Uterus (tissue), 4 donors: ENCODE results near the gene NRXN3. TPM values are rescaled to one million over a fixed set of nuclear protein-coding genes. Genes with fewer than 3 reads are reported as not detected.

Experiments
- DNase-seq, 2 donors: peaks; one replicate each; pipeline ENCODE4 v3.0.0-alpha.2; 2019 to 2020
- H3K27ac ChIP-seq, 2 donors: fragments of 200-600 bp; sonication (generic); 1 replicate in 1 of 2; 2 replicates in 1 of 2; pipeline ENCODE4 v1.5.1; 2016 to 2018
- H3K27me3 ChIP-seq, 2 donors: fragments of 200-600 bp; sonication (generic); one replicate each; pipeline ENCODE4 v1.5.1; 2018 to 2019; ENCODE audit warnings: control low read depth in 1 of 2
- H3K36me3 ChIP-seq, 2 donors: fragments of 200-600 bp; sonication (generic); one replicate each; pipeline ENCODE4 v1.5.1; 2019; ENCODE audit warnings: control low read depth in 1 of 2
- H3K4me1 ChIP-seq, 2 donors: fragments of 200-600 bp; sonication (generic); one replicate each; pipeline ENCODE4 v1.5.1; 2018 to 2019; ENCODE audit warnings: control low read depth in 1 of 2
- H3K4me3 ChIP-seq, 2 donors: fragments of 200-600 bp; sonication (generic); 1 replicate in 1 of 2; 2 replicates in 1 of 2; pipeline ENCODE4 v1.5.1; 2018 to 2019; ENCODE audit warnings: mild to moderate bottlenecking in 1 of 2
- H3K9me3 ChIP-seq, 2 donors: fragments of 200-600 bp; sonication (generic); one replicate each; pipeline ENCODE4 v1.5.1; 2019; ENCODE audit warnings: control low read depth in 1 of 2
- CTCF ChIP-seq, 4 experiments: fragments of 200-600 bp in 2 of 4; fragments of 450-650 bp in 2 of 4; sonication (generic) in 2 of 4; IDR thresholded peaks; one replicate each; pipeline ENCODE4 v1.5.1; 2016 to 2019; ENCODE audit warnings: antibody characterized with exemption in 4 of 4, mild to moderate bottlenecking in 2 of 4, moderate library complexity in 1 of 4
- POLR2A ChIP-seq, 2 donors: fragments of 450-650 bp; IDR thresholded peaks; one replicate each; pipeline ENCODE4 v1.6.1; 2016; ENCODE audit warnings: antibody characterized with exemption in 2 of 2, mild to moderate bottlenecking in 1 of 2, moderate library complexity in 1 of 2
- intact Hi-C: fragments of 100-400 bp; cut with DNase I; formaldehyde crosslinking; loops from one replicate; pipeline ENCODE4 v1.15.1; 2023; ENCODE audit warnings: low total_unique reads
- total RNA-seq, 4 donors: library from RNA; depleted of rRNA in 3 of 4; stranded (reverse); fragments of >200 nt in 3 of 4; gene quantifications; one replicate each; pipeline versions ENCODE4 v1.1.0 to v1.2.4, GENCODE V29; 2014 to 2023
- donor health status: DM: yes; HTN: yes; CAD: no.

The NRXN3 gene
- total RNA-seq, 4 donors from 2014 or later = 2.9 to 17.0 (median 4.4) TPM

DNA sequence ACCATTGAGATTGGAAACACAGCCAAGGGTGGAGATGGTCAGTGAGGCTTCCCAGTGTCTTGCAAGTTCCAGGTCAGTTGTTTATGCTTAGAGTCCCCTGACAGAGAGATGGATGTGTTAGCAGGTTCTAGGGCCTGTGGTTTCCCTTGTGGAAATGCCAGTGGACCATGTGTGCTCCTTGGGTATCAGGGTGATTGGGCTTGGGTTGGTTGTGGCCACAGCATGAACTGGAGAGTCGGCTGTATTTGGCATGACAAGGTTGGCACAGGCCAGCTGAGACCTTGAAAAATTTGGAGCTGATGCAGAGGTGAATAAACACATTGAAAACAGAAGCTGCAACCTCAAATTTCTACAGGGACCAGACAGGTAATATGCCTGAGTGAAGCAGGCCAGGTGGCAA is 1373.2 kb downstream of the NRXN3 start:
- no peaks in the 10 kb centered on the region for H3K36me3 ChIP-seq
- intact Hi-C loops = no loop called here
- TF ChIP-seq CTCF (IDR thresholded peaks at IDR 0.05) = no peak
- no peak for TF ChIP-seq POLR2A (IDR thresholded peaks at IDR 0.05)

DNA sequence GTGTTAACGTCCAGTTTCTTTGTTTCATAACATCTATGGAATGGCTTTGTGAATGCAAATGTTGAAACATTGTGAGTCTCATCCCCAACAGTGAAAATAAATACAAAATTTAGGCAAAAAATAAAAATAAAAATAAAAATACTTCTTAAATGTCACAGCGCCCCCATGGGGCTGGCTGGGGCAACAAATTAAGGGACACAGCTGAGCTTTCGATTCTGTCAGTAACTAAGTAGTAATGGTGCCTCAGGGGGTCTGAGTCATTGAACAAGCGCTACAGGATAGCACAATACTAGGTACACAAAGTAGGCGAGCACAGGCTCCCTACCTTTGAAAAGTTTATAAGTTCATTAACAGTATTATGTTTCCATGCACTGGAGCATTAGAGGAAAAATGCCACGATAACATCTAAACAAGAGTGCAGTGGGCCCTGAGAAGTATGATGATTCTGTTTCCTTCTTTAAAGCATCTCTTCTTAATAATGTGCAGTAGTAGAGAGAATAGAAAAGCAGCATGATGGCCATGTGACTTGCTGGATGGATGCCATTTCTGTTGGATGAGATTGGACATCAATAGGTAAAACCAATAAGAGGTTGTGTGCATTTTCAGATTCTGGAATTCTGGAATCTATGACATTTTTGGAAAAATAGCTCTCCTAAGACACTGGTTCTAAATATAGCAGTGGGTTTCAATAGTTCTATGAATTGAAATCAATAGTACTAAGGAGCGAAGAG is 1374.0 kb downstream of the NRXN3 start:
- intact Hi-C loops = no loop called here
- Histone ChIP-seq H3K4me1 (peaks cover 0 to 6% of the 10 kb centered on the region in 2 donors), H3K27ac (no peak overlapping the region), H3K4me3 (no peak overlapping the region), H3K27me3 (no peaks in the 10 kb centered on the region), H3K9me3 (no peaks in the 10 kb centered on the region), H3K36me3 (no peaks in the 10 kb centered on the region)
- no peak for DNase-seq
- no peak for TF ChIP-seq POLR2A (IDR thresholded peaks at IDR 0.05)
- TF ChIP-seq CTCF (IDR thresholded peaks at IDR 0.05) = no peak

More for the DNA sequence above, 1373.2 kb downstream of the NRXN3 start:
- Histone ChIP-seq H3K4me1 (peaks cover 0 to 6% of the 10 kb centered on the region in 2 donors), H3K27me3 (no peaks in the 10 kb centered on the region), H3K9me3 (no peaks in the 10 kb centered on the region), H3K27ac (no peak overlapping the region), H3K4me3 (no peak overlapping the region)
- DNase-seq = no peak

DNA sequence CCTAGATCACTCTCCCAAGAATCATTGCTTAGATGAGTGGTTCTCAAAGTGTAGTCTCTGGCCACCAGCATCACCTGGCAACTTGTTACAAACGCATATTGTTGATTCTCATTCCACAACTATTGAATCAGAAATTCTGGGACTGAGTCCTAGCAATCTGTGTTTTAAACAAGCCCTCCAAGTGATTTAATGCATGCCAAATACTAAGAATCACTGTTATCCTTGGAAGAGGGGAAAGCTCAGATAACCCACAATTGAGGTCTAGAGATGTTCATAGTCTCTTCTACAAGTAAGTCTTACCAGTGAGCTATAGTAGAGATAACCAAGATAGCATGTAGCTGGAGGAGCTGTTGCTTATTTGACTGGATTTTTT is 1374.5 kb downstream of the NRXN3 start:
- TF ChIP-seq POLR2A (IDR thresholded peaks at IDR 0.05) (no peak), CTCF (IDR thresholded peaks at IDR 0.05) (no peak)
- Histone ChIP-seq H3K4me3 (no peak overlapping the region), H3K4me1 (peaks cover 0 to 6% of the 10 kb centered on the region in 2 donors), H3K36me3 (no peaks in the 10 kb centered on the region), H3K27ac (no peak overlapping the region), H3K27me3 (no peaks in the 10 kb centered on the region), H3K9me3 (no peaks in the 10 kb centered on the region)
- DNase-seq = no peak
- intact Hi-C loops = no loop called here

GRCh38 chr14:79548836-79549235 is 1378.7 kb downstream of the NRXN3 start:
- intact Hi-C loops = no loop called here

More at GRCh38 chr14:79548836-79549235, 1378.7 kb downstream of the NRXN3 start:
- no peak for TF ChIP-seq POLR2A (IDR thresholded peaks at IDR 0.05)
- no peak for TF ChIP-seq CTCF (IDR thresholded peaks at IDR 0.05)
- no peak overlapping the region for H3K27ac ChIP-seq
- peaks cover 0 to 6% of the 10 kb centered on the region in 2 donors for H3K4me1 ChIP-seq
- H3K36me3 ChIP-seq = no peaks in the 10 kb centered on the region
- H3K27me3 ChIP-seq = no peaks in the 10 kb centered on the region
- no peaks in the 10 kb centered on the region for H3K9me3 ChIP-seq
- no peak overlapping the region for H3K4me3 ChIP-seq
- DNase-seq = no peak
